K562 (cell line): ENCODE measurements around the gene CNNM2. TPM values are rescaled to one million over a fixed set of nuclear protein-coding genes. Genes with fewer than 3 reads are reported as not detected.

Source experiments
- ATAC-seq: fragments of 200-7000 bp; cut with Tn5 transposase; 3 replicates; pipeline ENCODE4 v1.9.1; 2020; ENCODE audit warnings: moderate library complexity
- BruUV-seq: library from RNA; stranded (reverse); fragments of 400-500 nt; replicated peaks from 2 replicates; lab custom pipeline; 2021; lab: Mats Ljungman, UMichigan
- CTCF ChIA-PET: fragments of 300-600 bp; formaldehyde crosslinking; extraction: SDS; loops from one replicate; lab custom pipeline; 2021; ENCODE audit warnings: low intra/inter-chr PET ratio; lab: Yijun Ruan, JAX
- POLR2A ChIA-PET: fragments of 300-600, 350-650 bp; sonication (Branson Sonifier 250); formaldehyde crosslinking; extraction: SDS; loops from one replicate; lab custom pipeline; 2021; ENCODE audit warnings: antibody characterized with exemption, inconsistent platforms; lab: Yijun Ruan, JAX
- DNase-seq, 4 experiments: peaks; one replicate each; pipeline versions ENCODE4 v3.0.0 to v3.0.0-alpha.2; 2011 to 2018; ENCODE audit warnings: low spot score in 3 of 4, mixed read lengths in 3 of 4; ENCODE audit errors: extremely low read depth in 1 of 4
- FAIRE-seq: peaks from 2 replicates; lab custom pipeline; 2011; peaks lifted over from hg19 to GRCh38; lab: Jason Lieb, UNC
- H2AFZ ChIP-seq: 2 replicates; pipeline ENCODE4 v1.6.0; 2011; ENCODE audit warnings: low read depth, low read length, control low read depth, inconsistent platforms
- H3K27ac ChIP-seq: fragments of 200-600 bp; 3 replicates; pipeline ENCODE4 v1.8.0; 2011; ENCODE audit warnings: low read depth, mild to moderate bottlenecking, control low read depth, inconsistent platforms, low read length, moderate library complexity, mixed read lengths; ENCODE audit errors: extremely low read depth
- H3K27me3 ChIP-seq, 2 experiments: fragments of 300-600 bp in 1 of 2; 2 replicates in 1 of 2; 3 replicates in 1 of 2; pipeline versions ENCODE4 v1.6.0 to v1.8.0; 2011; ENCODE audit warnings: inconsistent platforms in 2 of 2, low read length in 2 of 2, mild to moderate bottlenecking in 1 of 2, mixed read lengths in 1 of 2, moderate library complexity in 1 of 2; ENCODE audit not compliant: control insufficient read depth in 2 of 2, insufficient read depth in 2 of 2
- H3K36me3 ChIP-seq: fragments of 300-600 bp; 3 replicates; pipeline ENCODE4 v1.8.0; 2011; ENCODE audit warnings: mild to moderate bottlenecking, low read length, inconsistent platforms; ENCODE audit not compliant: control insufficient read depth, insufficient read depth
- H3K4me1 ChIP-seq, 2 experiments: fragments of 200-600 bp in 1 of 2; replicated peaks in 1 of 2; 2 replicates in 1 of 2; 3 replicates in 1 of 2; pipeline versions ENCODE4 v1.5.1 to v1.8.0; 2011; ENCODE audit warnings: inconsistent platforms in 2 of 2, low read length in 2 of 2, mild to moderate bottlenecking in 1 of 2, mixed read lengths in 1 of 2, moderate library complexity in 1 of 2; ENCODE audit not compliant: control insufficient read depth in 2 of 2, insufficient read depth in 2 of 2
- H3K4me2 ChIP-seq: 2 replicates; pipeline ENCODE4 v1.6.1; 2011; ENCODE audit warnings: low read length, control low read depth, inconsistent platforms, mixed read lengths; ENCODE audit not compliant: insufficient read depth
- H3K4me3 ChIP-seq: fragments of 200-600 bp; sonication (generic), shearing (Covaris generic); 2 replicates; pipeline ENCODE4 v1.5.1; 2016; ENCODE audit warnings: control low read depth, inconsistent platforms
- H3K79me2 ChIP-seq: fragments of 200-600 bp; 3 replicates; pipeline ENCODE4 v1.8.0; 2011; ENCODE audit warnings: low read length, inconsistent platforms; ENCODE audit not compliant: control insufficient read depth, insufficient read depth
- H3K9ac ChIP-seq, 2 experiments: 2 replicates each; pipeline versions ENCODE4 v1.6.0 to v1.6.1; 2011; ENCODE audit warnings: low read depth in 2 of 2, low read length in 2 of 2, control low read depth in 1 of 2, inconsistent platforms in 1 of 2, mild to moderate bottlenecking in 1 of 2, mixed read lengths in 1 of 2; ENCODE audit not compliant: insufficient read depth in 1 of 2
- H3K9me1 ChIP-seq: one replicate; pipeline ENCODE4 v1.6.0; 2011; ENCODE audit warnings: inconsistent platforms, mild to moderate bottlenecking, low read length, moderate library complexity; ENCODE audit not compliant: control insufficient read depth, insufficient read depth
- H3K9me3 ChIP-seq: replicated peaks from 2 replicates; pipeline ENCODE4 v1.5.1; 2011; ENCODE audit warnings: low read depth, low read length, inconsistent platforms; ENCODE audit not compliant: control insufficient read depth, insufficient read depth
- H4K20me1 ChIP-seq: replicated peaks from 2 replicates; pipeline ENCODE4 v1.6.1; 2011; ENCODE audit warnings: low read length, inconsistent platforms, mixed read lengths; ENCODE audit not compliant: control insufficient read depth, insufficient read depth
- KLF13 ChIP-seq: fragments of 450-650 bp; IDR thresholded peaks from 2 replicates; pipeline ENCODE4 v1.6.1; 2016; ENCODE audit warnings: missing genetic modification characterization, low read depth, mild to moderate bottlenecking, missing compliant biosample characterization, moderate library complexity, borderline replicate concordance
- LEF1 ChIP-seq: fragments of 450-650 bp; IDR thresholded peaks from 2 replicates; pipeline ENCODE4 v1.6.1; 2016; ENCODE audit warnings: mild to moderate bottlenecking
- MAFK ChIP-seq: IDR thresholded peaks from 2 replicates; pipeline ENCODE4 v1.6.1; 2011; ENCODE audit warnings: low read length, improper control_type of control experiment
- MCM3 ChIP-seq: fragments of 450-650 bp; IDR thresholded peaks from 2 replicates; pipeline ENCODE4 v1.6.1; 2016
- PYGO2 ChIP-seq: fragments of 450-650 bp; IDR thresholded peaks from 2 replicates; pipeline ENCODE4 v1.6.1; 2016; ENCODE audit warnings: mild to moderate bottlenecking, missing genetic modification characterization, moderate library complexity, missing compliant biosample characterization
- RCOR1 ChIP-seq, 2 experiments: IDR thresholded peaks; 2 replicates each; pipeline ENCODE4 v1.6.1; 2012; ENCODE audit warnings: low read depth in 2 of 2, low read length in 2 of 2, borderline replicate concordance in 1 of 2, improper control_type of control experiment in 1 of 2
- RNF2 ChIP-seq: sonication (generic); IDR thresholded peaks from 2 replicates; pipeline ENCODE4 v1.6.1; 2016
- SUPT5H ChIP-seq: fragments of 450-650 bp; IDR thresholded peaks from 2 replicates; pipeline ENCODE4 v1.6.1; 2016
- ZBED1 ChIP-seq: IDR thresholded peaks from 2 replicates; pipeline ENCODE4 v1.6.1; 2014
- ZNF121 ChIP-seq: sonication (generic); formaldehyde crosslinking; conservative IDR thresholded peaks from 2 replicates; pipeline ENCODE4 v1.8.0; 2022; ENCODE audit warnings: missing genetic modification reagents
- ZNF140 ChIP-seq: fragments of 250-450 bp; sonication (Bioruptor Pico); IDR thresholded peaks from 2 replicates; pipeline ENCODE4 v1.8.0; 2021; ENCODE audit warnings: moderate library complexity, mild to moderate bottlenecking, inconsistent platforms
- ZNF277 ChIP-seq: fragments of 250-450 bp; sonication (Bioruptor Pico); IDR thresholded peaks from 2 replicates; pipeline ENCODE4 v1.8.0; 2022; ENCODE audit warnings: inconsistent platforms, mild to moderate bottlenecking, moderate library complexity, borderline replicate concordance
- ZNF3 ChIP-seq: fragments of 250-450 bp; sonication (Bioruptor Pico); IDR thresholded peaks from 2 replicates; pipeline ENCODE4 v1.5.0; 2021; ENCODE audit warnings: mild to moderate bottlenecking, moderate library complexity
- ZNF511 ChIP-seq: sonication (generic); formaldehyde crosslinking; IDR thresholded peaks from 2 replicates; pipeline ENCODE4 v1.8.0; 2022; ENCODE audit warnings: mild to moderate bottlenecking, missing genetic modification reagents
- WGBS: fragments of 100-300 bp; shearing (Covaris generic); methylation state at CpG from one replicate; pipeline ENCODE4 v1.1.6; 2016; ENCODE audit warnings: low coverage, mixed read lengths; ENCODE audit not compliant: insufficient coverage; ENCODE audit errors: missing lambda C conversion rate; 5-methylcytosine and 5-hydroxymethylcytosine counted together
- in situ Hi-C: fragments of 300-500 bp; cut with MboI; formaldehyde crosslinking; loops from 4 replicates; pipeline ENCODE4 v1.15.0; 2018; ENCODE audit warnings: inconsistent platforms, mixed read lengths
- intact Hi-C: fragments of 100-400 bp; cut with micrococcal nuclease; formaldehyde crosslinking; loops from 2 replicates; pipeline ENCODE4 v1.14.2; 2022
- polyA plus RNA-seq, 8 experiments: library from polyadenylated mRNA; depleted of rRNA in 4 of 8; stranded (reverse) in 5 of 8; unstranded in 3 of 8; fragments of >200 nt; fragmentation: Nextera tagmentation in 2 of 8; fragmentation: Illumina TruSeq in 1 of 8; extraction: Ambion mirVana in 2 of 8; extraction: Trizol in 1 of 8; gene quantifications; 2 replicates each; pipeline versions ENCODE4 v1.2.1 to v1.2.3, GENCODE V29; 2011 to 2014; ENCODE audit warnings: inconsistent platforms in 1 of 8, missing spikeins in 1 of 8
- total RNA-seq, 7 experiments: library from RNA; depleted of rRNA in 6 of 7; stranded (reverse); fragments of >200 nt in 6 of 7; fragmentation: Illumina TruSeq in 2 of 7; extraction: Trizol in 2 of 7; gene quantifications; 2 replicates each; pipeline versions ENCODE4 v1.2.1 to v1.2.3, GENCODE V29; 2011 to 2021; ENCODE audit warnings: low replicate concordance in 1 of 7

CNNM2 gene
- total and polyA plus RNA-seq, 9 of the 15 experiments (the other 6 are each of a cell fraction or from before 2014, with no cell fraction given) = 0.21 to 5.0 (median 1.3) TPM

- TF ChIP-seq RCOR1 (IDR thresholded peaks at IDR 0.05; ENCODE audit: borderline replicate concordance in 1 of 2, low read depth in 2 of 2, low read length in 2 of 2) = no peak
- TF ChIP-seq ZNF121 (CRISPR knock-in tag) = no peak
- TF ChIP-seq LEF1 = no peak
- TF ChIP-seq ZBED1 = no peak
- TF ChIP-seq SUPT5H = no peak
Observed at GRCh38 chr10:102930720-102931119, 12.6 kb downstream of the CNNM2 start (continued).

GRCh38 chr10:102931643-102932042 is 13.5 kb downstream of the CNNM2 start:
- 67% methylated on average over 3 of the region's 5 CpGs for WGBS
- Histone ChIP-seq H3K9me1 (no peaks in the 10 kb centered on the region), H3K27ac (no peak overlapping the region), H3K4me3 (no peak overlapping the region), H3K4me1 (peaks cover 4 to 11% of the 10 kb centered on the region in 2 experiments; a peak in 3 of 5 replicates), H3K9me3 (no peaks in the 10 kb centered on the region), H4K20me1 (no peaks in the 10 kb centered on the region), H3K4me2 (no peak overlapping the region), H3K79me2 (no peaks in the 10 kb centered on the region), H2AFZ (no peak overlapping the region), H3K9ac (no peak overlapping the region), H3K27me3 (no peaks in the 10 kb centered on the region), H3K36me3 (no peaks in the 10 kb centered on the region)
- ATAC-seq (no peak), DNase-seq (no peak), FAIRE-seq (no peak)
- CTCF ChIA-PET = no interaction called here
- intact Hi-C loops (no loop called here), in situ Hi-C loops (no loop called here)
- BruUV-seq = no TSS peak
- POLR2A ChIA-PET = no interaction called here
- TF ChIP-seq ZNF511 (CRISPR knock-in tag) (no peak), ZNF277 (CRISPR knock-in tag) (no peak), ZNF140 (CRISPR knock-in tag) (no peak), PYGO2 (tag) (no peak), MCM3 (no peak), KLF13 (tag) (no peak), MAFK (no peak), RNF2 (no peak), ZNF3 (CRISPR knock-in tag) (no peak)
